Pons (tissue), 1 donor: ENCODE results near the gene CYB561.

Experiments
- DNase-seq: peaks from one replicate; pipeline ENCODE4 v3.0.0-alpha.2; 2016; ENCODE audit warnings: low spot score

CYB561 gene

DNA sequence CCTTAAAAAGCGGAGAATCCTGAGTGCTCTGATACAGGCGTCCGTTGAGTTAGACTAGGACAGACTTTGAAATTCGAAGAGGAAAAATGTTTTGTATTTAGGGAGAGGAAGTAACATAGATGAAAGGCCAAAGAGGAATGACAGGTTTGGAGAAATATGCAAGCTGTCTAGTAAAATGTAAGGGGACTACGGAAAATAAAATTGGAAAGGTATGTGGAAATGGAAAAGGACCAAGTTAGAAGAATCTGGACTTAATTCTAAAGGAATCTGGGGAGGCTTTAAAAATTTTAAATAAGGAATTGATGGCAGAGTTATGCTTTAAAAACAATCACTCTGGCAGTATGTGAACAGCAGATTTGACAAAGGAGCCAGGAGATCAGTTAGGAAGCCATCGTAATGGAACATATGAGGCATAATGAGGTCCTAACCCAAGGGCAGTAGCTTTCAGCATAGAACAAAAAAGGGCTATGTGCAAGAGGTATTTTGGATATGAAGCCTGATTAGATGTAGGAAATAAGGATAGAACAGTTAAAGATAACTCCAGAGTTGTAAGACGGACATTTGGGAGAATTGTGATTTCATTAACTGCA is 38.3 kb downstream of the CYB561 start:
- no peak for DNase-seq

DNA sequence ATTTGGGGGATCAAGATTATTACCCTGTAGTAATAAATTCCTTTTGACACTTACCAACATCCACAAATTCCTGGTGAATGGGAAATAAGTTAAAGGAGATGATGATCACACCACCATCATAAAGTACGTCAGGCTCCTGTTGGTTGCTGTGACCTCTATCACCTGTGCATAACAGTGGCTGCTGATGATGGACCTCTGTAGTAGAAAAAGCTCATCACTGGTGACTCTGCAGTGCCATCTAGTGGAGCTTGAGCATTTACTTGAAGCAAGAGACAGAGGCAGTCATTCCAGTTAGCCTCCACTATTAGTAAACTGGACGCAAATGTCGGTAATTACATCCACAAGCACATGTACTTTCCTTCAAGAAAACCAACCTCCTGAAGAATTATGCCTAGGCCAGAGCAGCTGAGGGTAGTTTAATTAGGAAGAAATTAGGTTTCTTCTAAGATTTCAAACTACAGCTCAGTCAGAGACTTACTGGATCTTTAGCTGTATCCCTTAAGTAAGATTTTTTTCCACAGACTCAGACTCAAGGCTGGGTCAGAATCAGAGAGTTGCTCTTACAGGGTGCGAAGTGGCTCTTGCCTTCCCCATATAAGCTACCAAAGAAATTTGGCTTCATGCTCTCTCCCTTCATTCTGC is 39.3 kb downstream of the CYB561 start:
- peak; percentile 94 for DNase-seq

DNA sequence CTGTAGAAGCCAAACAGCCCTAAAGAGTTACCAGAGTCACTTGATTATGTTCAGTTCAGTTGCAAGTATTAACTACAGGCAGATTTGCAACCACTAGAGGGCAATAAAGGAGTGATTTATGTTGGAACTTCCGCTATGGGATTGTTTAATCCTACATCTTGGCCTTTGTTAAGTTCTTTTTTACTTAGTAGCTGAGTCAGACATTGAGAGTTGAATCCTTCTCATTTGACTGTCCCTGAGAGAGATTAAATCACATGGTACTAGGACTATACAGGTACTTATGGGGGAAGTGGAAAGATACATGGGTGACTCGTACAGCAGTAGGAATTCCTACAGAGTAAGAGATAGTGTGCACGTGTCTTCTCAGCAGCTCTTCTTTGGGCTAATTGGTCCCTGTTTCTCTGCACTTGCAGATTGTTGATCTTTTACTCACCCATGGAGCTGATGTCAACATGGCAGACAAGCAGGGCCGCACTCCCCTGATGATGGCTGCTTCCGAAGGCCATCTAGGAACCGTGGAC is 40.3 kb downstream of the CYB561 start:
- DNase-seq: peak; percentile 77

DNA sequence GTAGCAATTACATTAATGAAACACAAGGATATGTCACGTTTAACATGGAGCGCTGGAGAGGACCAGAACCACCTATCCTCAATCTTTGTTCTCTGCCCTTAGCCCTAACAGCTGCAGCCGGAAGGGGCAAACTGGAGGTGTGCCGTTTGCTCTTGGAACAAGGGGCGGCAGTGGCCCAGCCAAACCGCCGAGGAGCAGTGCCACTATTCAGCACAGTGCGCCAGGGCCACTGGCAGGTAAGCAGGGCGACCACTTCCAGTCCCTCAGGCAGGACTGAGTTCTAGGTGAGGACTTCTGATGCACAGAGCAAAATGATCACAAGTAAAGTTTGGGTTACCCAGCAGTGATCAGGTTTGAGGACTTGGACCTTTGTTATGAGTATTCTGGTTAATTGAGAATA is 41.1 kb downstream of the CYB561 start:
- DNase-seq: no peak

DNA sequence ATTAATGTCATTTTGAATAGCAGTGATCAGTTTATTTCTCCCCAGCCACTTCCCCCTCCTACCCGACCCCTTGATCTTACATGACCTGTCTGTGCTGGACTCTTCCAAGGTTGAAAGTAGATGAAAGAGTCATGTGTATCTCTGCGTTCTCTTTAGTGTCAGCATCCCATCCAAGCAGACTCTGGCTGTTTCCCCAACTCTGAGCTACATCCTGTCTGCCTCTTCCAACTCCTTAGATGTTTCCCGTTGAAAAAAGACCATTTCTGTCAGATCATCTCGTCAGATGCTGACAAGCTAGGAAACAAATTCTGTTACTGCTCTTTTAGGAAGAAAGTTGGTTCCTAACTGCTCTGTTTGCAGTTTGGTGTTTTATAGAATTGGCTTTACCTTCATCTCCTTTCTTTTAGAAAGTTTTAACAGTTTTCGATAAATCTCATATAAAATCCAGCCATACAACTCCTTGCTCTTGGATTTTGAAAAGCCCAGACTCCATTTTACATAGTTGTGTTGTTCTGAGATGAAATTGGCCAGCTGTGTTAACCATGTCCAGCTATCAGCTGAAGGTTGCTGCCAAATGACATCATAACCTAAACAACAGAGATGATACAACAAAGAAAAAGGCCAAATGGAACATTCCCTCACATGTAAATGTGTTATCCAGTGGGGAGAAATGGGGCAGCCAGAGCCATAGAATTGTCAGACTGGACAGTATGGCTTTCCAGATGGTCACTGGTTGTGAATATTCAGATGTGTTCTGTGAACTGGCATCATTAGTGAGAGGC is 43.5 kb downstream of the CYB561 start:
- DNase-seq: peak; percentile 33

DNA sequence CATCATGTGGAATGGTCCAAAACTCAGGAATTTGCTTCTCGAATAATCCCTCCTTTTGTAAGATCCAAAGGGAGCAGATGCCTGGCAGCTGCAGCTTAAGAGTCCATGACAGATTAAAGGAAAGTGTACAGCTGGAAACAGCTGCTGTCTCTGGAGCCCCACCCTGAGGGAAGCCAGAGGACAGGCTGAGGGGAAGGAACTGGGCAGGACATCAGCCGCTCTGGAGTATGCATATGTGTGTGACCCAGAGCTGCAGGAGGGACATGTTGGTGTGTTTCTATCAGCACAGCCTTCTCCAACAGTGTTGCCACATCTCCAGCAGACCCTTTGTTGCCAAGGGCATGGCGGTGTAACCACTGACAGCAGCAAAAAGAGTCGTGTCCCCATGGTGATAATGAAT is 46.2 kb downstream of the CYB561 start:
- no peak for DNase-seq

DNA sequence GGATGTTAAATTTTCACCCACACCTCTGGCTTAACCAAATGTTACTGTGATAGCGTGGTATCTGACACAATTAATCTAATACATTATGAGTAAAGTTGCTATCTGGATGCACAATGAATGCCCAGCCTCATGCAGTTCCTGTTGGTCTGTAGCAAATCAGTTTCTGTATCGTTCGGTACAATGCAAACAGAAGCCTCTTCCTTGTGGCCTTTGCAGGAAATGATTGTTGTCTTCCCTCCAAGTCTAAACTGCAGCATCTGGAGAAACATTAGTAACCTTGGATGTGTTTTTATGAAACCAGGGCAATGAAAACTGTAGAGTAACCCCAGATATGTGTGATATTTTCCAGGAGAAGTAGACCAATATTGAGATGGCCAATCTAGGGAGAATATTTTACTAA is 46.8 kb downstream of the CYB561 start:
- no peak for DNase-seq

DNA sequence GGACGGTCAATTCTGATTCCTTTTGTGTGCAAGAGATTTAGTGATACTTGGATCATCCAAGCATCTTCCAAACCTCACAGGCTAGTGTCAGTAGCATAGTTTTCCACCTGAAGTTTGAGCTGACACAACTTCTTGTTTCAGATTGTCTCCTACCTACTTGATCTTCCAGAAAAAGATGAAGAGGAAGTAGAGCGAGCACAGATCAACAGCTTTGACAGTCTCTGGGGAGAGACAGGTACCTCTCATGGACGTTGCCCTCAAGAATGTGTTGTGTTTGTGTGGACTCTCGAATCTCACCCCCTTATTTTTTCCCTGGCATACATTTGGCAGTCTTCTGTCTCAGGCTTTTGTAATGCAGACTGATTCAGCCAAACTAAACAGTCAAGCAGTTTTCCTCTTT is 47.4 kb downstream of the CYB561 start:
- no peak for DNase-seq

DNA sequence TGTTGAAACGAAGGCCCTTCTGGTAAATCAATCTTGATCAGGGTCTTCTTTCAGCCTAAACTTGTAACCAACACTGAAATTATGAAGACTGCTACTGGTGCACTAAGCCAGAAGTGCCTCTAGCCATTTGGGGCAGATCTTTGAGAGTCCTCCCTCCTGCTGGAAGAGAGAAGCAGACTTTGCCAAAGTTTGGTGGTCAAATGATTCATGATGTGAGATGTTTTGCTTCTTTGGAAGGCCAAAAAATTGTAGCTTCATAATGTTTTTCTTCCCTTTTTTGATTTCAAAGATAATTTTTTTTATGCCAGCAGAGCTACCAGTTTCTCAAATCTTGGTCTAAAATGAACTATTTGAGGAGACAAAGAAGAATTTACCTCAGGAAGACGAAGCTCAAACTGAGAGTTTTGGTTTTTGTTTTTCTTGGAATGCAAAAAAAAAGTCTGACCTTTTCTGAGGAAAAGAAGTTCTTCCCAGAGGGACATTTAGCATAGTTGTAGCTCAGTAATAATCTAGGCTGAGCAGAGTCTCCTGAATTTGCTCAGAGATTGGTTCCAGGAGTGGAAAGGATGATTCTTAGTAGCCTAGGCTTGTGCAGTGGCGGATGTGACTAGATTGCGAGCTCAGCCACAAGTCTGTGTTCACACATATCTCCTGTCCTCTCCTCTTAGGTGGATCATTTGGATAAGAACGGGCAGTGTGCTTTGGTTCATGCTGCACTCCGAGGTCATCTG is 50.9 kb downstream of the CYB561 start:
- DNase-seq: no peak

DNA sequence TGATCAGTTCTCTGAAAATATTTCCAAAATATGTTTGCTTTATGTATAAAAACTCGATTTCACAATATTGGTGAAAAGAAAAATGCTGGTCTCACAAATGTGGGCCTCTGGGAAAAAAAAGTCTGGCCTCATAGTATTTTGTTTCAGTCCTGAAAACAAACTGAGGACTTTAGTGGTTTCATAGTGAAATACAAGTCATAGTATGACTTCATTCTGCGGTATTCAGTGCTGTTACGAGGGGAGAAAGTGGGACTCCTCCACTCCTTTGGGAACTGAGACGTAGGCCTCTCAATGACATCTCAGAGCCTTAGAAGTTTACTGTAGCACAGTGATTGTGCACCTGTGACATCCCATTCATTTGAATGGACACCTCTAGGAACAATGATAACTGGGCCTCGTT is 56.0 kb downstream of the CYB561 start:
- DNase-seq: no peak

DNA sequence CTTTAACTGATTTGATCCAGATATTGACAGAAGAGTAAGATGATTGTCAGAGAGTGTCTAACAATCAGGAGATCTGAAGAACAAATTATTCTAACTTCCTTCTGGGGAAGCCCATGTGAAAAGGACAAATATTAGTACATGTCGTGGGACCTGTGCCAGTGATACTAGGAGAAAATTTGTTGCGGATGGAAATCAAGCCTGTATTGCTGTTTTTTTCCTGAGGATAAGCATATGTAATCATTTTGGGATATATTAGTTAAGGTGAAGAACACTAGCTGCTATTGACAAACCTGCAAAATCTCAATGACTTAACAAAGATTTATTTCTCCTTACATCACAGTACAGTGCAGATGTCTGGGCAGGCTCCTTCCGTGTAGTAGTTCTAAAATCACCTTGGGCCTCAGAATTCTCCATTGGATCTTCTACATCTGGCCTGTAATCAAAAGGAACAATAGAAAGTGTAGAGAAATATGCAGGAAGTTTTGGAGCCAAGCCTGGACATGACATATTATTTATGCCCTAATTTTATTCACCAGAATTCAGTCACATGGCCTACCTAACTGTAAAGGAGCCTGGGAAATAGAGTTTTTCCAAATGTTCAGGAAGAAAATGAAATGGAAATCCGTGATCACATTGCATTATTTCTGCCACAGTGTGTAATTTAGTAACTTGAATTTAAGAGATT is 58.3 kb downstream of the CYB561 start:
- no peak for DNase-seq

DNA sequence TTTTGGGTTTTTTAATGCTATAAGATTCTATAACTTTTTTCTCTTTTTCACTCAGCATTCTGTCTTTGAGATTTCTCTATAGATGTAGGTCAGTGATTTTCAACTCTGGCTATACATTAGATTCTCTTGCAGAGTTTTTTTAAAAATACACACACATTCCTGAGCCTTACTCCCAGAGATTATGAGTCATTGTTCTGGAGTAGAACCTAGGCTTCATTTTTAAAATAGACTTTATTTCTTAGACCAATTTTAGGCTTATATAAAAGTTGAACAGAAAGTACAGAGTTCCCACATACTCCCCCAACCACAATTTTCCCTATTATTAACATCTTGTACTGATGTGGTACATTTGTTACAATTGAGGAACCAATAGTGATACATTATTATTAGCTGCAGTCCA is 63.3 kb downstream of the CYB561 start:
- no peak for DNase-seq
